ENCODE measurements around the gene CHCHD6. TPM values are rescaled to one million over a fixed set of nuclear protein-coding genes. Genes with fewer than 3 reads are reported as not detected.

Gene CHCHD6
- total and polyA plus RNA-seq, 2 of the 4 experiments (the other 2 are of a cell fraction) = 18.8 to 28.9 TPM

DNA sequence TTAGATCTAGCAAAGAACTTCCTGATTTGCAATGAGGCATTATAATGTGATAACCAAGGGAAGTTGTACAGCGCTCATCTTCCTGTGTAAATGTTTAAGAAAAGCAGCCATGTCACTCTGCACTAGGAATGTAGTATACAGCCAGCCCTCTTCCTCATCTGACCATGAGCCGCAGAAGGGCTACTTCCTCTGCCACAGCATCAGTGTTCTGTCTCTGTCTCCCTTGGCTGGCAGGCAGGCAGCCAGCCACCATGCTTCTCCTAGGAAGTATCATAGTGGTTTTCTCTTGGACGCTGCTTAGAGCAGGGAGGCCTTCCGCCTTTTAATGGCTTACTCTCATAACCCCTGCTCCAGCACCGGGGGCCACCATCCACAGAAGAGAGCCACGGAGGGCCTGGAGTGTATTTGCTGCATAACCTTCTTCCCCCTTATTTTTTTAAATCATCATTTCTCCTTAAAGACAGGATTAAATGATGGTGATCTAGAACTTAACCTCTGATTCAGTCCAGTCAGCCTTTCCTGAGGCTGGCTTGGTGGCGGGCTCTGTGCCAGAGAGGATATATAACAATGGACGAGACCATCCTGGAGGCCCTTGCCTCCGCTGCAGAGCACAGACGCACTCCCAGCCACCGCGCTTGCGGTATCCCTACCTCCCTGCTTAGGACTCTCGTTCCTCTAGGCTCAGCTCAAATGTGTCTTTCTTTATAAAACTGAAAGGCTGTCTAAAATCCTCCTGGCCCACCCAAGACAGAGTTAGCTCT is 221.6 kb downstream of the CHCHD6 start:
- no peak overlapping the region for H3K27ac ChIP-seq (ENCODE audit: insufficient read depth, low read length)

More for the DNA sequence above, 221.6 kb downstream of the CHCHD6 start:
- Histone ChIP-seq H3K9me1 (ENCODE audit: insufficient read depth, low read length) (peaks cover 17% of the 10 kb centered on the region), H2BK20ac (ENCODE audit: low read depth, low read length) (peak overlapping the region; percentile 57; the same call in 1 of the 2 replicates), H4K91ac (ENCODE audit: insufficient read depth, low read depth, low read length) (0 out of 2 replicates have a peak overlapping the region, but pooled peaks have one; percentile 68), H2BK120ac (ENCODE audit: low read depth, low read length) (peak overlapping the region; percentile 62), H2AK5ac (ENCODE audit: low read depth, low read length) (peak overlapping the region; percentile 40; the same call in 1 of the 2 replicates), H3K4me3 (ENCODE audit: insufficient read depth, low read depth, low read length) (no peak overlapping the region), H3K4me2 (ENCODE audit: low read depth, low read length) (no peak overlapping the region), H3K27me3 (ENCODE audit: control insufficient read depth, insufficient read depth, low read length) (no peaks in the 10 kb centered on the region), H4K8ac (ENCODE audit: low read depth in 2 of 2, low read length in 2 of 2) (peak overlapping the region; percentile 60 to 61; a peak in 3 of 4 replicates), H3K23ac (ENCODE audit: low read depth, low read length) (0 out of 2 replicates have a peak overlapping the region, but pooled peaks have one; percentile 43), H3K4ac (ENCODE audit: low read depth, low read length) (peak overlapping the region; percentile 53), H3K18ac (ENCODE audit: low read depth, low read length) (peak overlapping the region; percentile 35; the same call in 1 of the 2 replicates), H3K9ac (ENCODE audit: low read depth, low read length) (no peak overlapping the region), H4K20me1 (ENCODE audit: insufficient read depth, low read length) (no peaks in the 10 kb centered on the region), H3K36me3 (ENCODE audit: control insufficient read depth, insufficient read depth, low read length) (no peaks in the 10 kb centered on the region), H3K56ac (ENCODE audit: extremely low read depth, insufficient read depth, low read length) (no peak overlapping the region), H3K9me3 (ENCODE audit: control insufficient read depth, insufficient read depth, low read length) (no peaks in the 10 kb centered on the region), H2BK15ac (ENCODE audit: low read depth, low read length) (peak overlapping the region; percentile 60; the same call in 1 of the 3 replicates), H3K4me1 (ENCODE audit: control insufficient read depth, insufficient read depth, low read length) (peaks cover 23% of the 10 kb centered on the region), H4K5ac (ENCODE audit: low read depth, low read length) (peak overlapping the region; percentile 36), H2AFZ (replicated peaks; ENCODE audit: low read length, poor library complexity) (peak overlapping the region; percentile 78), H3K79me1 (ENCODE audit: low read depth in 1 of 2, low read length in 2 of 2) (no peaks in the 10 kb centered on the region; a peak in 1 of 4 replicates), H2AK9ac (replicated peaks; ENCODE audit: low read depth, low read length, poor library complexity) (peak overlapping the region; percentile 3), H2BK5ac (ENCODE audit: low read depth, low read length, poor library complexity, severe bottlenecking) (peak overlapping the region; percentile 17), H3K14ac (replicated peaks; ENCODE audit: low read depth, low read length) (peak overlapping the region; percentile 75)
- DNase-seq = peak; percentile 34
- in situ Hi-C loops (cut with MboI; ENCODE audit: low sequenced_read_pairs) (no loop called here), intact Hi-C loops (cut with micrococcal nuclease) (loop anchor here (5.0 kb wide), 1 partner anchor 83 kb away; no protein-coding TSS in a partner anchor), dilution Hi-C loops (cut with HindIII; ENCODE audit: low sequenced_read_pairs, unreplicated experiment) (no loop called here)
- WGBS, 2 experiments (ENCODE audit: extremely low coverage in 2 of 2, insufficient read length in 1 of 2) = 100% methylated on average over 2 of the region's 14 CpGs; no CpG with 5 or more reads in 1 of the 2 experiments
- ATAC-seq (ENCODE audit: low read depth) = peak; percentile 48
- TF ChIP-seq ELK1 (IDR thresholded peaks at IDR 0.05; ENCODE audit: borderline replicate concordance, low read depth, low read length) (no peak), MAFK (IDR thresholded peaks at IDR 0.05; ENCODE audit: low read depth, low read length) (no peak), MXI1 (IDR thresholded peaks at IDR 0.05; ENCODE audit: borderline replicate concordance, low read depth, low read length) (no peak), NFE2L2 (IDR thresholded peaks at IDR 0.05; ENCODE audit: low read depth, low read length) (no peak), MAZ (IDR thresholded peaks at IDR 0.05; ENCODE audit: borderline replicate concordance, low read depth, low read length) (no peak), SMC3 (IDR thresholded peaks at IDR 0.05; ENCODE audit: low read depth, low read length) (no peak)
- CTCF ChIA-PET = no interaction called here
- POLR2A ChIA-PET (ENCODE audit: unreplicated experiment) = no interaction called here
- BruUV-seq (replicated peaks) = no TSS peak

All from IMR-90 (cell line).